ENCODE measurements around the gene TGM3. TPM values are rescaled to one million over a fixed set of nuclear protein-coding genes. Genes with fewer than 3 reads are reported as not detected.

Gene TGM3
- total RNA-seq, 1 donor from 2014 or later: 1.5 TPM

GRCh38 chr20:2358006-2358405 lies 62.2 kb downstream of the TGM3 start:
- Mint-ChIP-seq H3K27ac (no peak overlapping the region), H3K4me3 (no peak overlapping the region), H3K36me3 (no peaks in the 10 kb centered on the region), H3K27me3 (peaks cover 4% of the 10 kb centered on the region), H3K4me1 (ENCODE audit: unreplicated experiment) (no peaks in the 10 kb centered on the region), H3K9me3 (no peaks in the 10 kb centered on the region)
- no peak for DNase-seq (ENCODE audit: extremely low spot score, unreplicated experiment)
- no peak for TF ChIP-seq CTCF (conservative IDR thresholded peaks at IDR 0.05)

GRCh38 chr20:2361035-2361593 lies 65.3 kb downstream of the TGM3 start:
- no peak for TF ChIP-seq CTCF (conservative IDR thresholded peaks at IDR 0.05)
- no peak for DNase-seq (ENCODE audit: extremely low spot score, unreplicated experiment)
- no peaks in the 10 kb centered on the region for H3K27me3 Mint-ChIP-seq
- no peak overlapping the region for H3K4me3 Mint-ChIP-seq
- H3K36me3 Mint-ChIP-seq: no peaks in the 10 kb centered on the region
- no peaks in the 10 kb centered on the region for H3K9me3 Mint-ChIP-seq
- H3K4me1 Mint-ChIP-seq (ENCODE audit: unreplicated experiment): no peaks in the 10 kb centered on the region
- H3K27ac Mint-ChIP-seq: no peak overlapping the region

GRCh38 chr20:2363187-2363586 lies 67.4 kb downstream of the TGM3 start:
- DNase-seq (ENCODE audit: extremely low spot score, unreplicated experiment): no peak
- H3K9me3 Mint-ChIP-seq: no peaks in the 10 kb centered on the region
- no peak overlapping the region for H3K4me3 Mint-ChIP-seq
- H3K27ac Mint-ChIP-seq: no peak overlapping the region
- no peak for TF ChIP-seq CTCF (conservative IDR thresholded peaks at IDR 0.05)
- H3K27me3 Mint-ChIP-seq: peaks cover 3% of the 10 kb centered on the region
- H3K36me3 Mint-ChIP-seq: no peaks in the 10 kb centered on the region
- H3K4me1 Mint-ChIP-seq (ENCODE audit: unreplicated experiment): no peaks in the 10 kb centered on the region

GRCh38 chr20:2363587-2363986 lies 67.8 kb downstream of the TGM3 start:
- no peaks in the 10 kb centered on the region for H3K36me3 Mint-ChIP-seq
- no peak for TF ChIP-seq CTCF (conservative IDR thresholded peaks at IDR 0.05)
- no peak for DNase-seq (ENCODE audit: extremely low spot score, unreplicated experiment)

GRCh38 chr20:2364044-2364443 lies 68.2 kb downstream of the TGM3 start:
- DNase-seq (ENCODE audit: extremely low spot score, unreplicated experiment): no peak
- no peak overlapping the region for H3K27ac Mint-ChIP-seq
- H3K4me3 Mint-ChIP-seq: no peak overlapping the region
- peaks cover 3% of the 10 kb centered on the region for H3K27me3 Mint-ChIP-seq
- no peaks in the 10 kb centered on the region for H3K4me1 Mint-ChIP-seq (ENCODE audit: unreplicated experiment)
- H3K9me3 Mint-ChIP-seq: no peaks in the 10 kb centered on the region
- no peak for TF ChIP-seq CTCF (conservative IDR thresholded peaks at IDR 0.05)
- H3K36me3 Mint-ChIP-seq: no peaks in the 10 kb centered on the region

More at GRCh38 chr20:2363587-2363986, 67.8 kb downstream of the TGM3 start:
- H3K4me3 Mint-ChIP-seq: no peak overlapping the region
- H3K9me3 Mint-ChIP-seq: no peaks in the 10 kb centered on the region
- no peak overlapping the region for H3K27ac Mint-ChIP-seq
- peaks cover 3% of the 10 kb centered on the region for H3K27me3 Mint-ChIP-seq
- no peaks in the 10 kb centered on the region for H3K4me1 Mint-ChIP-seq (ENCODE audit: unreplicated experiment)

GRCh38 chr20:2365091-2365490 lies 69.3 kb downstream of the TGM3 start:
- Mint-ChIP-seq H3K4me3 (no peak overlapping the region), H3K27me3 (peaks cover 3% of the 10 kb centered on the region), H3K27ac (no peak overlapping the region), H3K36me3 (no peaks in the 10 kb centered on the region), H3K4me1 (ENCODE audit: unreplicated experiment) (no peaks in the 10 kb centered on the region), H3K9me3 (no peaks in the 10 kb centered on the region)
- no peak for TF ChIP-seq CTCF (conservative IDR thresholded peaks at IDR 0.05)
- no peak for DNase-seq (ENCODE audit: extremely low spot score, unreplicated experiment)
